Right atrium auricular region (tissue), 2 donors: ENCODE measurements around the gene KCTD8. TPM values are rescaled to one million over a fixed set of nuclear protein-coding genes. Genes with fewer than 3 reads are reported as not detected.

Experiments
- DNase-seq: peaks from one replicate; pipeline ENCODE4 v3.0.0-alpha.2; 2019; ENCODE audit warnings: low spot score
- H3K27ac ChIP-seq, 2 donors: fragments of 200-600 bp; sonication (generic); 1 replicate in 1 of 2; 2 replicates in 1 of 2; pipeline ENCODE4 v1.5.1; 2016 to 2019
- H3K27me3 ChIP-seq, 2 donors: fragments of 200-600 bp; sonication (generic); one replicate each; pipeline versions ENCODE4 v1.5.1 to v1.6.0; 2017 to 2019
- H3K36me3 ChIP-seq: fragments of 200-600 bp; sonication (generic); one replicate; pipeline ENCODE4 v1.5.1; 2016
- H3K4me1 ChIP-seq, 2 donors: fragments of 200-600 bp; sonication (generic); one replicate each; pipeline versions ENCODE4 v1.5.1 to v1.6.0; 2017 to 2019
- H3K4me3 ChIP-seq, 2 donors: fragments of 200-600 bp; sonication (generic); 1 replicate in 1 of 2; 2 replicates in 1 of 2; pipeline ENCODE4 v1.5.1; 2017 to 2019; ENCODE audit warnings: mild to moderate bottlenecking in 1 of 2, moderate library complexity in 1 of 2
- H3K9me3 ChIP-seq, 2 donors: fragments of 200-600 bp; sonication (generic); one replicate each; pipeline ENCODE4 v1.5.1; 2019
- total RNA-seq, 2 donors: library from RNA; depleted of rRNA; stranded (reverse); fragments of >200 nt; gene quantifications; one replicate each; pipeline ENCODE4 v1.1.0, GENCODE V29; 2016
- TF ChIP-seq, protein P1 (sequence below), 2 donors: fragments of 200-600 bp; sonication (generic); IDR thresholded peaks; one replicate each; pipeline ENCODE4 v1.5.1; 2019; ENCODE audit warnings: antibody characterized with exemption in 2 of 2

The KCTD8 gene
- 1 to 10 TPM in 1 of 2 donors, under 1 TPM in 1; 0.74 to 1.0 TPM for total RNA-seq

DNA sequence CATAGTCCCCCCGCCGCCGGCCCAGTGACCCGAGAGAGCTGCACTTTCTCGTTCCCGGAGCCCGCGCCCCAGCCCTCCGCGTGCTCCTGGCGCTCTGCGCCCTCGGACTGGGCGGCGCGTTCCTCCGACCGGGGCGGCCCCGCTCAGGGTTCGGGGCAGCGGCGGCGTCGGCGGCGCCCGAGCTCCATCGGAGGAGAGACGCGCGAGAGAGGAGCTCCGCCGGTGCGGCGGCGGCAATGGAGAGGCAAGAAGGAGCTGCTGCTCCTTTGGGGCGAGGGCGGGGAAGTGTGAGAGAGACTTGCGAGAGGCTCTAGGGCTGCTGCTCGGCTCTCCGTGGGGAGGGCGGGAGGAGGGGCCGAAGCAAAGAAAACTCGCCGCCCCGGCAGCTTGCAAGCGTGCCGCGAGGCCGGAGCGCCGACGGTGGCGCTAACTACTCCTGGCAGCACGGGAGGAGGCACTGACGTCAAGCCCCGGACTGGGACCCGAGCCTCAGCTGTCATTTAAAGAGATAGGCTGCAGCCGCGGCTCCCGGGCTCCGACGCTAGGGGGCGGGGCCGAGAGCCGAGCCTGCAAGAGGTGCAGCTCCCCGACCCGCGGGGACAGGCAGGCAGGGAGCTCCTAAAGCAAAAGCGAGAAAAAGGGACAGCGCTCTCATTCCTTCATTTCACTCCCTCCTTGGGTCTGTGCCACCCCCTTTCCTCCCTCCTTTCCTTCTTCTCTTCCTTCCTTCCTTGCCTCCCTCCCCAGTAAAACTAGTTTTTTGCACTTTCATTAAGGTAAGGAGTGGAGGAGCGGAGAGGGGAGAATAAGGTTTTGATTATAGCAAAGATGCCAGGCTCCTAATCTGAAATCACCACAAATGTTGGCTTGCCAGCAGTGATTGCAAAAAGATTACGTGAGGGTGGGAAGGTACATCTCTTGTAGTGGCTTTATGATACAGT lies at the start of gene KCTD8:
Gene KCTD8 (minus strand): TSS at position 289 of the 941 bp plus-strand sequence.
- H3K4me3 ChIP-seq: peak within 1 kb of the TSS; percentile 28 to 54
- no peaks in the 10 kb centered on the region for H3K36me3 ChIP-seq
- H3K27ac ChIP-seq: peak within 1 kb of the TSS; percentile 58 to 59
- peaks cover 0 to 24% of the 10 kb centered on the region in 2 donors for H3K4me1 ChIP-seq
- peak; percentile 91 for DNase-seq
- peaks cover 0 to 9% of the 10 kb centered on the region in 2 donors for H3K27me3 ChIP-seq
- TF ChIP-seq, protein P1, sequence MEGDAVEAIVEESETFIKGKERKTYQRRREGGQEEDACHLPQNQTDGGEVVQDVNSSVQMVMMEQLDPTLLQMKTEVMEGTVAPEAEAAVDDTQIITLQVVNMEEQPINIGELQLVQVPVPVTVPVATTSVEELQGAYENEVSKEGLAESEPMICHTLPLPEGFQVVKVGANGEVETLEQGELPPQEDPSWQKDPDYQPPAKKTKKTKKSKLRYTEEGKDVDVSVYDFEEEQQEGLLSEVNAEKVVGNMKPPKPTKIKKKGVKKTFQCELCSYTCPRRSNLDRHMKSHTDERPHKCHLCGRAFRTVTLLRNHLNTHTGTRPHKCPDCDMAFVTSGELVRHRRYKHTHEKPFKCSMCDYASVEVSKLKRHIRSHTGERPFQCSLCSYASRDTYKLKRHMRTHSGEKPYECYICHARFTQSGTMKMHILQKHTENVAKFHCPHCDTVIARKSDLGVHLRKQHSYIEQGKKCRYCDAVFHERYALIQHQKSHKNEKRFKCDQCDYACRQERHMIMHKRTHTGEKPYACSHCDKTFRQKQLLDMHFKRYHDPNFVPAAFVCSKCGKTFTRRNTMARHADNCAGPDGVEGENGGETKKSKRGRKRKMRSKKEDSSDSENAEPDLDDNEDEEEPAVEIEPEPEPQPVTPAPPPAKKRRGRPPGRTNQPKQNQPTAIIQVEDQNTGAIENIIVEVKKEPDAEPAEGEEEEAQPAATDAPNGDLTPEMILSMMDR (IDR thresholded peaks at IDR 0.05): peak; percentile 59 to 71
- H3K9me3 ChIP-seq: no peaks in the 10 kb centered on the region

DNA sequence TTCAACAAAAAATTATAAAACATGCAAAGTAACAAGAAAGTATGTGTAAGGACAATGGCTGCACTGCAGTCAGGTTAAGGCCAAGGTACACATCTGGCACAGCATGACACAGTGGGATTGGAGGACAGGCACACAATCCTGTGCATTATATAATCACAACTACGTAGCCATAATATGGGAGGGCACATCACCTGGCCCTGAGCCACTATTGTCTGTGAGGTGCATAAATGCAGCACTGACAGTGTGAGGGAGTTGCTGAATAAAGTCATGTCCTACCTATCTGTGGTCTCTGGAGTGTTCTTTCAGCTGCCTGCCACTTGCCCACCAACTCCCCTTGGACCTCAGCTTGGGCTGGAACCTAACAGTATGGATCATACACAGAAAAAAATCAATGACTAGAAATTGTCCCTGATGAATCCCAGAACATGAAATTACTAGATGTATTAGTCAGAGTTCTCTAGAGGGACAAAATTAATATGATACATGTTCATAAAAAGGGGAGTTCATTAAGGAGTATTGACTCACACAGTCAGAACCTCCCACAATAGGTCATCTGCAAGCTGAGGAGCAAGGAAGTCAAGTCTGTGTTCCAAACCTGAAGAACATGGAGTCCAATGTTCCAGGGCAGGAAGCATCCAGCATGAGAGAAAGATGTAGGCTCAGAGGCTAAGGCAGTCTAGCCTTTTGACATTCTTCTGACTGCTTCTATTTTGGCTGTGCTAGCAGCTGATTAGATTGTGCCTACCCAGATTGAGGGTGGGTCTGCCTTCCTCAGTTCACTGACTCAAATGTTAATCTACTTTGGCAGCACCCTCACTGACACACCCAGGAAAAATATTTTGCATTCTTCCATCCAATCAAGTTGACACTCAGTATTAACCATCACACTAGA lies 46.4 kb upstream of the KCTD8 start:
- TF ChIP-seq, protein P1 (IDR thresholded peaks at IDR 0.05): no peak
- DNase-seq: no peak
- H3K4me1 ChIP-seq: no peaks in the 10 kb centered on the region
- no peak overlapping the region for H3K4me3 ChIP-seq
- no peak overlapping the region for H3K27ac ChIP-seq
- H3K36me3 ChIP-seq: no peaks in the 10 kb centered on the region
- no peaks in the 10 kb centered on the region for H3K27me3 ChIP-seq
- H3K9me3 ChIP-seq: no peaks in the 10 kb centered on the region

DNA sequence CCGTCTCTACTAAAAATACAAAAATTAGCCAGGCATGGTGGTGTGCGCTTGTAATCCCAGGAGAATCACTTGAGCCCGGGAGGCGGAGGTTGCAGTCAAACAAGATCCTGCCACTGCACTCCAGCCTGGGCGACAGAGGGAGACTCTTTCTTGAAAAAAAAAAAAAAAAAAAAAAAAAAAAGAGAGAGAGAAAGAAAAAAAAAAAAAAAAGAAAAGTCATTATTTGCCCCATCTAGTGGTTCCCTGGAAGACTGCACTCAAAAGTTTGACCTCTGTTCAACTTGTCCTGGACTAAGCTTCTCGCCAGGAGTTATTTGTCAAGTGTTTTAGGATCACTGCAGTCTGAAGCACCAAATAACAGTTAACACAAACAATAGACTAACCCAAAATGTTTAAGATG lies 45.3 kb upstream of the KCTD8 start:
- Histone ChIP-seq H3K27me3 (no peaks in the 10 kb centered on the region), H3K27ac (no peak overlapping the region), H3K9me3 (no peaks in the 10 kb centered on the region), H3K4me3 (no peak overlapping the region), H3K4me1 (no peaks in the 10 kb centered on the region), H3K36me3 (no peaks in the 10 kb centered on the region)
- no peak for DNase-seq
- TF ChIP-seq, protein P1 (IDR thresholded peaks at IDR 0.05): peak in 1 of 2 donors; percentile 14

DNA sequence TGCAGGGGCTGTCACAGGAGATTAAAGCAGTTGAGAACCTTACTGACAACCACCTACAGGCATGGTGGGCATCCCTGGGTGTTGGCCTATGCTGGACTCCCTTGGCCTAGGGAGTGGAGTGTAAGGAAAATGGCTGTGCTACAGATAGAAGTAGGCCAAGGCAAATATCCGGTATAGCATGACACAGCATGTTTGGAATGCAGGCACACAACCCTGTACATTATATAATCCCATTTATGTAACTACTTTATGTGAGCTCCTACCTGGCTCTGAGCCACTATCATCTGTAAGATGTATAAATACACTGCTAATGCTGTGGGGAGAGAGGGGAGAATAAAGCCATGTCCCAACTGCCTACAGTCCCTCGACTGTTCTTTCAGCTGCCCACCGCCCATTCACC lies 38.7 kb upstream of the KCTD8 start:
- no peak for DNase-seq
- Histone ChIP-seq H3K4me1 (no peaks in the 10 kb centered on the region), H3K4me3 (no peak overlapping the region), H3K27ac (no peak overlapping the region), H3K27me3 (no peaks in the 10 kb centered on the region), H3K9me3 (peaks cover 0 to 9% of the 10 kb centered on the region in 2 donors), H3K36me3 (no peaks in the 10 kb centered on the region)
- TF ChIP-seq, protein P1 (IDR thresholded peaks at IDR 0.05): no peak

DNA sequence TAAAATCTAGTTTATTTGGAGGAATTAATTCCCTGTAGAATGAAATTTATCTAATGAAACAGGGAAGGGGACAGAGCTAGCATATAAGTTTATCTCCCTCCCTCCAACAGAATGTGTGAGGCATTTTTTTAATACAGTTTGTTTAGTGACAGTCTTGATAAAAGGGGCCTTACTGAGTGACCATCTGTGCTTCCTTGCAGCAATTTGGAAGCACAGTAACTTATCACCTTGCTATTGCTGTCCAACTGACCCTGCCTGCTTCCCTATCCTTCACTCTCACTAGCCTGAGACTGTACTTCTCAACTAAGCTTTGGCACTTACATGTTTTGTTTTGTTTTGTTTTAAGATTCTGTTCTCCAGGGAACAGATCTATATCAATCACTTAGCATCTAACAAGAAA lies 31.1 kb upstream of the KCTD8 start:
- no peak for DNase-seq
- no peaks in the 10 kb centered on the region for H3K9me3 ChIP-seq
- no peak overlapping the region for H3K4me3 ChIP-seq
- H3K27ac ChIP-seq: no peak overlapping the region
- H3K27me3 ChIP-seq: no peaks in the 10 kb centered on the region
- TF ChIP-seq, protein P1 (IDR thresholded peaks at IDR 0.05): no peak
- no peaks in the 10 kb centered on the region for H3K4me1 ChIP-seq
- no peaks in the 10 kb centered on the region for H3K36me3 ChIP-seq
